ENCODE measurements around the gene BTD.

The BTD gene

GRCh38 chr3:15581471-15582394 lies 19.8 kb upstream of the BTD start:
- H3K9me3 ChIP-seq (ENCODE audit: low read length) = no peaks in the 10 kb centered on the region
- TF ChIP-seq EZH2 (IDR thresholded peaks at IDR 0.05; ENCODE audit: borderline replicate concordance, low read length) = no peak
- no peaks in the 10 kb centered on the region for H3K9me2 ChIP-seq (ENCODE audit: low read depth, low read length)
- H3K4me2 ChIP-seq (ENCODE audit: low read length) = no peak overlapping the region
- H4K20me1 ChIP-seq (ENCODE audit: insufficient read depth, low read length) = no peaks in the 10 kb centered on the region
- H2AFZ ChIP-seq (ENCODE audit: low read length) = no peak overlapping the region
- H3F3A ChIP-seq (ENCODE audit: insufficient read depth, low read length) = no peaks in the 10 kb centered on the region
- H3K9ac ChIP-seq (ENCODE audit: low read length) = no peak overlapping the region
- no peak overlapping the region for H3K27ac ChIP-seq (ENCODE audit: low read depth, low read length, poor library complexity, severe bottlenecking)
- H3K36me3 ChIP-seq (ENCODE audit: insufficient read depth, low read length) = peaks cover 63% of the 10 kb centered on the region
- no peaks in the 10 kb centered on the region for H3K4me1 ChIP-seq (ENCODE audit: insufficient read depth, low read length, severe bottlenecking)
- H3K79me2 ChIP-seq (ENCODE audit: insufficient read depth, low read length) = no peaks in the 10 kb centered on the region
- no peak overlapping the region for H3K4me3 ChIP-seq (ENCODE audit: low read depth, low read length, poor library complexity, severe bottlenecking)
- H3K27me3 ChIP-seq (ENCODE audit: insufficient read depth, low read length) = no peaks in the 10 kb centered on the region

DNA sequence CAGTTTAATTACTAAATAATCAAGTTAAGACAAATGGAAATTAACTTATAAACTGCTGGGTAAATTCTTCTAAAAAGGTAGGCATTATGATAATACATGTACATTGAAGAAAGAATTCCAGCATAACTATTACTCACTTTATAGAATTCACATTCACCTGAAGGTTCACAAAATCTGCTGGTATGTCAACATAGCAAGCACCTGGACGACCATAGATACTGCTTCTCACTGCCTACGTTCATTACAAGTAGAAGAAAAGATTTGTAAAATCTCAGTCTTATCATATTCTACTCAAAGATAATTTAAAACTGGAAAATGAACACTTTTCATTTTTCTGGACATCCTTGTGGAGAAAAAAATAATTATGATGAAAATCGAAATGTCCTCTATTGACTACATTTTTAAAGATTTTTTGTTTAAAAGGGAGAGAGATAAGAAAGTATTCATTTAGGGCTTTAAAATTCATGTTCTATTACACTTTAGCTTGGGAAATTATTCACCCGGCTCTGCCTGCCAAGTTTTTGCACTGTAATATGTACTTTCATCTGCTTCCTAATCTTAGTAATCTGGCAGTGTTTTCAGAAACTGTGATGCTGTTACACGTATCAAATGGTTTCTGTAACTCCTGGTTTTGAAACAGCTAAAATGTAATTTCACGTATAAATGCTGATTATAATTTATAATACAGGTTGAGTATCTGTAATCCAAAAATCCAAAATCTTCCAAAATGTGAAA lies 16.3 kb upstream of the BTD start:
- no peak overlapping the region for H3K4me3 ChIP-seq (ENCODE audit: low read depth, low read length, poor library complexity, severe bottlenecking)

GRCh38 chr3:15591242-15591641 lies 10.3 kb upstream of the BTD start:
- Histone ChIP-seq H3K9me2 (ENCODE audit: low read depth, low read length) (no peaks in the 10 kb centered on the region), H3K27me3 (ENCODE audit: insufficient read depth, low read length) (no peaks in the 10 kb centered on the region), H3K79me2 (ENCODE audit: insufficient read depth, low read length) (no peaks in the 10 kb centered on the region), H3K4me2 (ENCODE audit: low read length) (no peak overlapping the region), H3K36me3 (ENCODE audit: insufficient read depth, low read length) (peaks cover 38% of the 10 kb centered on the region), H3F3A (ENCODE audit: insufficient read depth, low read length) (no peaks in the 10 kb centered on the region), H3K9ac (ENCODE audit: low read length) (no peak overlapping the region), H3K4me3 (ENCODE audit: low read depth, low read length, poor library complexity, severe bottlenecking) (no peak overlapping the region), H3K4me1 (ENCODE audit: insufficient read depth, low read length, severe bottlenecking) (no peaks in the 10 kb centered on the region), H3K27ac (ENCODE audit: low read depth, low read length, poor library complexity, severe bottlenecking) (no peak overlapping the region), H4K20me1 (ENCODE audit: insufficient read depth, low read length) (no peaks in the 10 kb centered on the region), H3K9me3 (ENCODE audit: low read length) (no peaks in the 10 kb centered on the region), H2AFZ (ENCODE audit: low read length) (no peak overlapping the region)
- TF ChIP-seq EZH2 (IDR thresholded peaks at IDR 0.05; ENCODE audit: borderline replicate concordance, low read length) = no peak
- TF ChIP-seq, protein P1, sequence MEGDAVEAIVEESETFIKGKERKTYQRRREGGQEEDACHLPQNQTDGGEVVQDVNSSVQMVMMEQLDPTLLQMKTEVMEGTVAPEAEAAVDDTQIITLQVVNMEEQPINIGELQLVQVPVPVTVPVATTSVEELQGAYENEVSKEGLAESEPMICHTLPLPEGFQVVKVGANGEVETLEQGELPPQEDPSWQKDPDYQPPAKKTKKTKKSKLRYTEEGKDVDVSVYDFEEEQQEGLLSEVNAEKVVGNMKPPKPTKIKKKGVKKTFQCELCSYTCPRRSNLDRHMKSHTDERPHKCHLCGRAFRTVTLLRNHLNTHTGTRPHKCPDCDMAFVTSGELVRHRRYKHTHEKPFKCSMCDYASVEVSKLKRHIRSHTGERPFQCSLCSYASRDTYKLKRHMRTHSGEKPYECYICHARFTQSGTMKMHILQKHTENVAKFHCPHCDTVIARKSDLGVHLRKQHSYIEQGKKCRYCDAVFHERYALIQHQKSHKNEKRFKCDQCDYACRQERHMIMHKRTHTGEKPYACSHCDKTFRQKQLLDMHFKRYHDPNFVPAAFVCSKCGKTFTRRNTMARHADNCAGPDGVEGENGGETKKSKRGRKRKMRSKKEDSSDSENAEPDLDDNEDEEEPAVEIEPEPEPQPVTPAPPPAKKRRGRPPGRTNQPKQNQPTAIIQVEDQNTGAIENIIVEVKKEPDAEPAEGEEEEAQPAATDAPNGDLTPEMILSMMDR (IDR thresholded peaks at IDR 0.05; ENCODE audit: low read length) = no peak

More for the DNA sequence above, 16.3 kb upstream of the BTD start:
- no peaks in the 10 kb centered on the region for H3K27me3 ChIP-seq (ENCODE audit: insufficient read depth, low read length)
- H3K9ac ChIP-seq (ENCODE audit: low read length) = no peak overlapping the region
- H4K20me1 ChIP-seq (ENCODE audit: insufficient read depth, low read length) = no peaks in the 10 kb centered on the region
- no peaks in the 10 kb centered on the region for H3F3A ChIP-seq (ENCODE audit: insufficient read depth, low read length)
- H3K9me2 ChIP-seq (ENCODE audit: low read depth, low read length) = no peaks in the 10 kb centered on the region
- H3K9me3 ChIP-seq (ENCODE audit: low read length) = no peaks in the 10 kb centered on the region
- no peaks in the 10 kb centered on the region for H3K4me1 ChIP-seq (ENCODE audit: insufficient read depth, low read length, severe bottlenecking)
- TF ChIP-seq EZH2 (IDR thresholded peaks at IDR 0.05; ENCODE audit: borderline replicate concordance, low read length) = no peak
- TF ChIP-seq, protein P1 (IDR thresholded peaks at IDR 0.05; ENCODE audit: low read length) = no peak
- H3K36me3 ChIP-seq (ENCODE audit: insufficient read depth, low read length) = peaks cover 68% of the 10 kb centered on the region
- H3K27ac ChIP-seq (ENCODE audit: low read depth, low read length, poor library complexity, severe bottlenecking) = no peak overlapping the region
- no peak overlapping the region for H2AFZ ChIP-seq (ENCODE audit: low read length)
- no peak overlapping the region for H3K4me2 ChIP-seq (ENCODE audit: low read length)
- no peaks in the 10 kb centered on the region for H3K79me2 ChIP-seq (ENCODE audit: insufficient read depth, low read length)

Measured in OCI-LY1 (cell line).